HG03039 (cell line): ENCODE measurements around the gene CMTM6.
"Not testable (repeated sequence)": the region's sequence is repeated elsewhere in the genome, so short reads cannot be mapped to it uniquely, and the experiment has no call there.

Experiments
- ATAC-seq: cut with Tn5 transposase; IDR thresholded peaks from one replicate; pipeline ENCODE4 v1.9.1; 2021; ENCODE audit warnings: mild to moderate bottlenecking, moderate library complexity; ENCODE audit not compliant: unreplicated experiment

Gene CMTM6

GRCh38 chr3:32448686-32449474 lies 53.8 kb downstream of the CMTM6 start:
- no peak for ATAC-seq

GRCh38 chr3:32447865-32448400 lies 54.7 kb downstream of the CMTM6 start:
- ATAC-seq: no peak

GRCh38 chr3:32443478-32443877 lies 59.2 kb downstream of the CMTM6 start:
- no peak for ATAC-seq

- no peak for ATAC-seq
Measured at GRCh38 chr3:32442766-32443165, 59.9 kb downstream of the CMTM6 start.

DNA sequence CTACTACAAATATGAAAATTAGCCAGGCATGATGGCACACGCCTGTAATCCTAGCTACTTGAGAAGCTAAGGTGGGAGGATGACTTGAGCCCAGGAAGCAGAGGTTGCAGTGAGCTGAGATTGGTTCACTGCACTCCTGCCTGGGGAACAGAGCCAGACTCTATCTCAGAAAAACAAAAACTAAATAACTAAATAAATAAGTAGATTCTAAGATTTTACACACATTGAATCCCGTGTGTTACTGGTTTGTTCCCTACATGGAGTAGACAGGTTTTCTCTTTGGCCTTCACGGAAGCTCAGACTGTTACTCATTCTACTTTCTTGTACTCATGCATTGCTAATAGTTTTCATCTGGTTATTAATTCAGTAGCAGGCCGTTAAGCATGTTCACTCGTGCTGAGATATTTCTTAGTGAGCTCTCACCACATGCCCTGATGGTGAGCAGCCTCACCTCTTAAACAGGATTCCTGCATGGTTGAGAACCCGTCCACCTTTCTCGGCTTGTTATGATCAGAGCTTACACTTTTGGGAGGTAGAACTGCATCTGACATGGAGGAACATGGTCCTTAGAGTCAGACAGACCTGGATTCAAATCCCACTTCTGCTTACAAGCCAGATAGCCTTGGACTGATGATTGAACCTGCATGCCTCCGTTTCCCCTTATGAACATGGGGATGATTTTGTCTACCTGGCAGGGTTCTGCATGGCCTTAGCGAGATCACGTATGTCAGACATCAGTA lies 61.9 kb downstream of the CMTM6 start:
- ATAC-seq: no peak

DNA sequence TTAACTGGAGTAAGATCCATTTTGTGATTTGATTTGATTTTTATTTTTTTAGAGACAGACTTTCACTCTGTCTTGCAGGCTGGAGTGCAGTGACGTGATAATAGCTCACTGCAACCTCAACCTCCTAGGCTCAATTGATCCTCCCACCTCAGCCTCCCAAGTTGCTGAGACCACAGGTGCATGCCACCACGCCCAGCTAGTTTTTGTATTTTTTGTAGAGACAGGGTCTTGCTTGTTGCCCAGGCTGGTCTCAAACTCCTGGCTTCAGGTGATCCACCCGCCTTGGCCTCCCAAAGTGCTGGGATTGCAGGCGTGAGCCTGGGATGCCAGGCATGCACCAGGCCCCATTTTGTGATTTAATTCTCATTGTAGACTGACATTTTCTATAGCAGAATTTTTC lies 63.2 kb downstream of the CMTM6 start:
- not testable (repeated sequence) for ATAC-seq

DNA sequence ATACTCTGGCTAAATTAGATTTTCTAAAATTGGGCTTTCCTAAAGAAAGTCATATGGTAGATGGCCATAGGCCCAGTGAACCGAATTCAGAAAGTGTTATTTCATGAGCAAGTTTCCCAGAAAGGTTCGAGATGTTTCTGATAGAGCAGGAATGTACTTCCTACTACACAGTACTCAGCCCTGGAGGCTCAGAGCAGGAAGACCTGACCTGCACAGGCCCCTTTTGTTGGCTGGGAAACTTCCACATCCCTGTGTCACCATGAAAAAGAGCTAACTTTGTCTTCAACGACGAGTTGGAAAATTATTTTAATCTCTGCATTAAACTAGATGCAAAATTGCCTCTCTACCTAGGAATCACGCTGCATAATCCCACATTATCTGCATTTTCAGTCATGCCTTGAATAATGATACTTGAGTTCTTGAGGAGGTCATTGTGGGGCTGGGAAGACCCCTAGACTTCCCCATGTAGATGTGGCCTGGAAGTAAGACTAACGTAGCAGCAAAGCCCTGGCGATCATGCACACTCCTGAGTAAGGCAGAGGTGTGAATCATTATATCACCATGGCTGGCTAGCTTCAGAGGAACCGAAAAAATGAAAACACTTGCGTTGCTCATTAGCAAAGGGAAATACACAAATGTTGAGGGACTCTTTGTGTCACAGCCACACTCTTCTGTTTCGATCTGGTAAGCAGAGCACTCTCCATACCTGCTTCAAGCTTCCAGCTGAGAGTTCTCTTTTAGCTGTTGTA lies 63.9 kb downstream of the CMTM6 start:
- peak; percentile 95 for ATAC-seq

- ATAC-seq: no peak
Measured at GRCh38 chr3:32437896-32438295, 64.8 kb downstream of the CMTM6 start.

DNA sequence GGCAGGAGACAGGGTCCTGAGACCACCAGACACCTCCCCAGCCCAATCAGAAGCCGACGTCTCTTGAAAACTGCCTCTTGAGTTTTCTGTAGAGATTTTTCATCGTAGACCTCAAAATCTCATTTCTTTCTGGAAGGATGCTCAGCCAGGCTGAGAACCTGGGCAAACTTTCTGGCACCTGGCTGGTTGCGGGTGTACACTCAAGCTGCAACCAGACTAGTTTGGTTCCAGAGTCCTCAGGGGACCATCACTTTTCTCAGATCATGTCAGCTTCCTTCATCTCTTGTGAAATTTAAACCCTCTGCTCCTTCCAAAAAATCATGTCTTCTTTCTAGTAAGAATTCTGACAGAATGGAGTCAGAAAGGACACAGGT lies 65.8 kb downstream of the CMTM6 start:
- peak; percentile 29 for ATAC-seq

- ATAC-seq: no peak
Measured at GRCh38 chr3:32435911-32436815, 66.5 kb downstream of the CMTM6 start.

- ATAC-seq: no peak
Measured at GRCh38 chr3:32434206-32434605, 68.4 kb downstream of the CMTM6 start.

GRCh38 chr3:32432711-32433530 lies 69.7 kb downstream of the CMTM6 start:
- no peak for ATAC-seq

DNA sequence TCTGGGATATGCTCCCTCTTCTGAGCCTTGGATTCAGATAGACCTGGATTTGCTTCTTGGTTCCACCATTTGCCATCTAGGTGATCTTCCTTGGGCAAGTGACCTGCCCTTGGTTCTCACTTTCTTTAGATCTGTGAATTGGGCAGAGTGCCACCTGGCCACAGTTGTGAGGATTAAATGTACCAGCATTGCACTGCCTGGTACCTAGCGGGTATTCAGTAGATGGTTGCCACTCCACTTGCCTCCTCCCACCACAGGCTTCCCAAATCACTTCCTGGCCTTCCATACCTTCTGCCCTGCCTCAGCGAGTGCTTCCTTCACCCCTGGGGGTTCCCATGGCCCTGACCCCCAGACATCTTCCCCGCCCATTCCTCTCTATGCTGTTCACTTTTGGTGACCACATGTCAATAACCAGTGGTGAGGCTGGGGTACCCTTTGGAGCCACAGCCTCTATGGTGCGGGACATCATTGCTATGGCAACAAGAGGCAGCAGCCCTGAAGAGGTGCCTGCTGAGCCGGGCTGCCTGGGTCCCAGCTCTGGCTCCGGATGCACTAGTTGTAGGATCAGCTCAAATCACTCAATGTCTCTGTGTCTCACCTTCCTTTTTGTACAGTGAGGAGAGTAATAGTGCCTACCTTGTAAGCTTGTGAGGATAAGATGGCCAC lies 70.5 kb downstream of the CMTM6 start:
- ATAC-seq: no peak

DNA sequence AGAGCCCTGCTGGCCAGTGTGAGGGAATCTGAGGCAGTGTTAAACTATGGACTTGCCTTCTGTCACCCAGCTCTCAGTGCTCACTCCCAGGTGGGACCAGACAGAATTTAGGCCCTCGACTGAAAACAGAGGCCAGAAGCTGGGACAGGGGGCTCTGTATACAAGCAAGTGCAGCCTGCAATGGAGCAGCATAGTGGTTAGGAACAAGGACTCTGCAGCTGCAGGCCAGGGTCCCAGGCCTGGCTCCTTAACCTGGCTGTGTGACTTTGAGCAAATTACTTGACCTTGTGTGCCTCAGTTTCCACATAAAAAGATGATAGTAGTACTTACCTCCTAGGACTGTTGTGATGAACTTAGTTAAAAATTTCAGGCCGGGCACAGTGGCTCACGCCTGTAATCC lies 71.2 kb downstream of the CMTM6 start:
- ATAC-seq: no peak
